Measurements from ENCODE around the gene TARM1. TPM values are rescaled to one million over a fixed set of nuclear protein-coding genes. Genes with fewer than 3 reads are reported as not detected.

Gene TARM1
- total and polyA plus RNA-seq, 2 of the 8 experiments (the other 6 are each of a cell fraction or from before 2014, with no cell fraction given): not detected

DNA sequence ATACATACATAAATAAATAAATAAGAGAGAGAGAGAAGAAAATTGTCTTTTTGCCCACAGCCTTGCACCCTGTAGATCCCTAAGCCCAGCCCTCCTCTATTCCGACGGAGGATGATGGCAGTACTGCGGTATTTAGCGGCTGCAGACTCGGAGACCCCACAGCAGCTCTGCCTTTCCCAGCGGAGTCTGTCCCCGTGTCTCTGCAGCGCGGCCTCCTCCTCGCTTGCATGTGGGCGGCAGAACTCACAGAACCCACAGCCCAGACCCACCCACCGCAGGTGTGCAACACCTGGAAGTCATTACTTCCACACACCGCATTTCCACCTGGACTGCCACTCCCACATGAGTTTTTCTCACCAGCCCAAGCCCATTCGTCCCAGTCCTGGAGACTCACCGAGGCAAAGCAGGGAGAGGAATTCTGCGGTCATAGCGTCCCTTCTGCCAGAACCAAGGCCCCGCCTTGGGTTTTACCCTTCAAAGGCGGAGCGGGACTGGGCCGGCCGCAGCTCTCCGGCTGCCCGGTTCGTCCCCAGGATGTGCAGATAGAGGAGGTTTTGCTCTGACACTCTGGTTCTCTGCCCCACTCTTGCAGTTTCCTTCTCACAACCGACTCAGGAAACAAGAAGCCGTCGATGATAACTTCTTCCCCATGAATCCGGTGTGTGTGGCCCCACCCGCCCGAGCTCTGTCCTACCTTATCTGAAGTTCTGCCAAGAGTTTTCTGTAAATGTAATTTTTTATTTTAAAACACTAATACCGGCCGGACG lies 17.6 kb downstream of the TARM1 start, which contains the start of gene VSTM1 (continued):
- TF ChIP-seq, protein P1, sequence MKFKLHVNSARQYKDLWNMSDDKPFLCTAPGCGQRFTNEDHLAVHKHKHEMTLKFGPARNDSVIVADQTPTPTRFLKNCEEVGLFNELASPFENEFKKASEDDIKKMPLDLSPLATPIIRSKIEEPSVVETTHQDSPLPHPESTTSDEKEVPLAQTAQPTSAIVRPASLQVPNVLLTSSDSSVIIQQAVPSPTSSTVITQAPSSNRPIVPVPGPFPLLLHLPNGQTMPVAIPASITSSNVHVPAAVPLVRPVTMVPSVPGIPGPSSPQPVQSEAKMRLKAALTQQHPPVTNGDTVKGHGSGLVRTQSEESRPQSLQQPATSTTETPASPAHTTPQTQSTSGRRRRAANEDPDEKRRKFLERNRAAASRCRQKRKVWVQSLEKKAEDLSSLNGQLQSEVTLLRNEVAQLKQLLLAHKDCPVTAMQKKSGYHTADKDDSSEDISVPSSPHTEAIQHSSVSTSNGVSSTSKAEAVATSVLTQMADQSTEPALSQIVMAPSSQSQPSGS (IDR thresholded peaks at IDR 0.05; ENCODE audit: low read length): no peak
